NCI-H526 treated with DMSO at 0.1 percent for 48 hours (cell line): ENCODE results near the gene ANKRD12.

Experiments used
- DNase-seq: peaks from one replicate; lab custom pipeline; 2025; lab: John Stamatoyannopoulos, UW

Gene ANKRD12

GRCh38 chr18:9106800-9107584 is 29.6 kb upstream of the ANKRD12 start:
- DNase-seq = no peak

- DNase-seq = no peak
These were observed 27.7 kb upstream of the ANKRD12 start for GRCh38 chr18:9108911-9109310.

GRCh38 chr18:9109523-9109922 is 27.1 kb upstream of the ANKRD12 start:
- no peak for DNase-seq

GRCh38 chr18:9113468-9114149 is 23.0 kb upstream of the ANKRD12 start:
- DNase-seq = no peak

- DNase-seq = no peak
These were observed 20.6 kb upstream of the ANKRD12 start for GRCh38 chr18:9115984-9116383.

- no peak for DNase-seq
These were observed 18.4 kb upstream of the ANKRD12 start for GRCh38 chr18:9117980-9118841.

- DNase-seq = no peak
These were observed 15.8 kb upstream of the ANKRD12 start for GRCh38 chr18:9120796-9121195.

GRCh38 chr18:9123520-9123919 is 13.1 kb upstream of the ANKRD12 start:
- DNase-seq = no peak

GRCh38 chr18:9124824-9125223 is 11.8 kb upstream of the ANKRD12 start:
- no peak for DNase-seq

GRCh38 chr18:9126337-9126736 is 10.2 kb upstream of the ANKRD12 start:
- DNase-seq = no peak

- DNase-seq = no peak
These were observed 6.4 kb upstream of the ANKRD12 start for GRCh38 chr18:9130195-9130594.

- no peak for DNase-seq
These were observed 5.8 kb upstream of the ANKRD12 start for GRCh38 chr18:9130806-9131205.

GRCh38 chr18:9132628-9133027 is 4.0 kb upstream of the ANKRD12 start:
- no peak for DNase-seq

GRCh38 chr18:9133225-9133624 is 3.4 kb upstream of the ANKRD12 start:
- no peak for DNase-seq

- no peak for DNase-seq
These were observed 1.3 kb upstream of the ANKRD12 start for GRCh38 chr18:9135081-9135911.

GRCh38 chr18:9135912-9136314 is 668 bp upstream of the ANKRD12 start:
- peak; percentile 60 for DNase-seq

- peak; percentile 35 for DNase-seq
These were observed 836 bp downstream of the ANKRD12 start for GRCh38 chr18:9137168-9138066.

- no peak for DNase-seq
These were observed 2.9 kb downstream of the ANKRD12 start for GRCh38 chr18:9139400-9140039.

- no peak for DNase-seq
These were observed 3.8 kb downstream of the ANKRD12 start for GRCh38 chr18:9140381-9140780.

GRCh38 chr18:9140984-9141383 is 4.4 kb downstream of the ANKRD12 start:
- DNase-seq = no peak
